Measurements from ENCODE around the gene TGFBR2.

The TGFBR2 gene

GRCh38 chr3:30641416-30642251 is 35.2 kb downstream of the TGFBR2 start:
- peak overlapping the region; percentile 62 for H3K27ac ChIP-seq (ENCODE audit: low read length)
- H3K27me3 ChIP-seq (ENCODE audit: low read depth, low read length) = no peaks in the 10 kb centered on the region
- no peaks in the 10 kb centered on the region for H3K9me3 ChIP-seq (ENCODE audit: control insufficient read depth in 1 of 2, low read length in 2 of 2)
- H3K36me3 ChIP-seq (ENCODE audit: control insufficient read depth in 1 of 2, insufficient read depth in 2 of 2, low read length in 2 of 2) = peaks cover 13 to 20% of the 10 kb centered on the region in 2 donors
- peaks cover 47 to 73% of the 10 kb centered on the region in 2 donors for H3K4me1 ChIP-seq (ENCODE audit: control insufficient read depth in 1 of 2, insufficient read depth in 2 of 2, low read length in 2 of 2)
- no peak overlapping the region for H3K4me3 ChIP-seq (ENCODE audit: low read depth in 1 of 2, low read length in 2 of 2)

GRCh38 chr3:30642849-30643361 is 36.5 kb downstream of the TGFBR2 start:
- Histone ChIP-seq H3K36me3 (ENCODE audit: control insufficient read depth in 1 of 2, insufficient read depth in 2 of 2, low read length in 2 of 2) (peaks cover 13 to 27% of the 10 kb centered on the region in 2 donors), H3K4me3 (ENCODE audit: low read depth in 1 of 2, low read length in 2 of 2) (no peak overlapping the region), H3K27me3 (ENCODE audit: low read depth, low read length) (no peaks in the 10 kb centered on the region), H3K9me3 (ENCODE audit: control insufficient read depth in 1 of 2, low read length in 2 of 2) (no peaks in the 10 kb centered on the region), H3K27ac (ENCODE audit: low read length) (peak overlapping the region; percentile 62), H3K4me1 (ENCODE audit: control insufficient read depth in 1 of 2, insufficient read depth in 2 of 2, low read length in 2 of 2) (peaks cover 52 to 74% of the 10 kb centered on the region in 2 donors)

GRCh38 chr3:30643763-30644462 is 37.5 kb downstream of the TGFBR2 start:
- peak overlapping the region; percentile 62 for H3K27ac ChIP-seq (ENCODE audit: low read length)

GRCh38 chr3:30644615-30645014 is 38.2 kb downstream of the TGFBR2 start:
- Histone ChIP-seq H3K4me1 (ENCODE audit: control insufficient read depth in 1 of 2, insufficient read depth in 2 of 2, low read length in 2 of 2) (peaks cover 57 to 80% of the 10 kb centered on the region in 2 donors), H3K36me3 (ENCODE audit: control insufficient read depth in 1 of 2, insufficient read depth in 2 of 2, low read length in 2 of 2) (peaks cover 20 to 40% of the 10 kb centered on the region in 2 donors), H3K9me3 (ENCODE audit: control insufficient read depth in 1 of 2, low read length in 2 of 2) (no peaks in the 10 kb centered on the region), H3K27ac (ENCODE audit: low read length) (peak overlapping the region; percentile 62), H3K4me3 (ENCODE audit: low read depth in 1 of 2, low read length in 2 of 2) (no peak overlapping the region), H3K27me3 (ENCODE audit: low read depth, low read length) (no peaks in the 10 kb centered on the region)

More at GRCh38 chr3:30643763-30644462, 37.5 kb downstream of the TGFBR2 start:
- Histone ChIP-seq H3K36me3 (ENCODE audit: control insufficient read depth in 1 of 2, insufficient read depth in 2 of 2, low read length in 2 of 2) (peaks cover 17 to 37% of the 10 kb centered on the region in 2 donors), H3K4me1 (ENCODE audit: control insufficient read depth in 1 of 2, insufficient read depth in 2 of 2, low read length in 2 of 2) (peaks cover 54 to 80% of the 10 kb centered on the region in 2 donors), H3K4me3 (ENCODE audit: low read depth in 1 of 2, low read length in 2 of 2) (no peak overlapping the region), H3K27me3 (ENCODE audit: low read depth, low read length) (no peaks in the 10 kb centered on the region), H3K9me3 (ENCODE audit: control insufficient read depth in 1 of 2, low read length in 2 of 2) (no peaks in the 10 kb centered on the region)

- Histone ChIP-seq H3K27me3 (ENCODE audit: low read depth, low read length) (no peaks in the 10 kb centered on the region), H3K36me3 (ENCODE audit: control insufficient read depth in 1 of 2, insufficient read depth in 2 of 2, low read length in 2 of 2) (peaks cover 22 to 41% of the 10 kb centered on the region in 2 donors), H3K4me3 (ENCODE audit: low read depth in 1 of 2, low read length in 2 of 2) (no peak overlapping the region), H3K4me1 (ENCODE audit: control insufficient read depth in 1 of 2, insufficient read depth in 2 of 2, low read length in 2 of 2) (peaks cover 53 to 80% of the 10 kb centered on the region in 2 donors), H3K9me3 (ENCODE audit: control insufficient read depth in 1 of 2, low read length in 2 of 2) (no peaks in the 10 kb centered on the region), H3K27ac (ENCODE audit: low read length) (peak overlapping the region; percentile 62)
Measured at GRCh38 chr3:30645077-30645476, 38.7 kb downstream of the TGFBR2 start.

DNA sequence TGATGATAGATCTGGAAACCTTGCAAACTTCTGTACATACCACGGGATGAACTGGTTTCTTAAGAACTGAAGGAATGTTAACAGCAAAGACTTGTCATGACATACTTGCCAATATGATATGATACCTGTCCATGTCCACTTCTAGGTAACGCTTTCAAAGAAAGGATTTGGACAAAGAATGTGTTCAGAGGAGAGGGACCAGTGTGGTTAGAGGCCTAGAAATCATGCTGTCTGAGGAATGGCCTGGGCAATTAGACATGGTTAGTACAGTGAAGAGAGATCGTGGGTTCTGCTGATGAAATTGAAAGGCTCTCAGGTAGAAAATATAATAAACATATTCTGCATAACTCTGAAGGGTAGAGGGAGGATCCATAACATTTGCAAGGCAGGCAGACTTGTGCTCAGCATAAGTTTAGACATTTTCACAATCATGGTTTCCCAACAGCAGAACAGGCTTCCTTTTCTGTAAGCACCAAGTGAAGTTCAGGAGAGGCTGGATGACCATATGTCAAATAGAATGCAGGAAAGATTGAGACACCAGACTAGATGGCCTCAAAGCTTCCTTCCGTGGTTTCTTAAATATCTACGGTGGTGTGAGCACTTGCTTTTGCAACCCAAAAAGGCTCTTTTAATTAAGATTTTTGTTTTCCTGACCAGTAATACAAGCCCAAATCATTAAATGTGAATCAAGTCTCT is 39.9 kb downstream of the TGFBR2 start:
- no peaks in the 10 kb centered on the region for H3K27me3 ChIP-seq (ENCODE audit: low read depth, low read length)
- no peak overlapping the region for H3K4me3 ChIP-seq (ENCODE audit: low read depth in 1 of 2, low read length in 2 of 2)
- H3K27ac ChIP-seq (ENCODE audit: low read length) = peak overlapping the region; percentile 17
- peaks cover 34 to 53% of the 10 kb centered on the region in 2 donors for H3K36me3 ChIP-seq (ENCODE audit: control insufficient read depth in 1 of 2, insufficient read depth in 2 of 2, low read length in 2 of 2)
- no peaks in the 10 kb centered on the region for H3K9me3 ChIP-seq (ENCODE audit: control insufficient read depth in 1 of 2, low read length in 2 of 2)
- peaks cover 49 to 75% of the 10 kb centered on the region in 2 donors for H3K4me1 ChIP-seq (ENCODE audit: control insufficient read depth in 1 of 2, insufficient read depth in 2 of 2, low read length in 2 of 2)

DNA sequence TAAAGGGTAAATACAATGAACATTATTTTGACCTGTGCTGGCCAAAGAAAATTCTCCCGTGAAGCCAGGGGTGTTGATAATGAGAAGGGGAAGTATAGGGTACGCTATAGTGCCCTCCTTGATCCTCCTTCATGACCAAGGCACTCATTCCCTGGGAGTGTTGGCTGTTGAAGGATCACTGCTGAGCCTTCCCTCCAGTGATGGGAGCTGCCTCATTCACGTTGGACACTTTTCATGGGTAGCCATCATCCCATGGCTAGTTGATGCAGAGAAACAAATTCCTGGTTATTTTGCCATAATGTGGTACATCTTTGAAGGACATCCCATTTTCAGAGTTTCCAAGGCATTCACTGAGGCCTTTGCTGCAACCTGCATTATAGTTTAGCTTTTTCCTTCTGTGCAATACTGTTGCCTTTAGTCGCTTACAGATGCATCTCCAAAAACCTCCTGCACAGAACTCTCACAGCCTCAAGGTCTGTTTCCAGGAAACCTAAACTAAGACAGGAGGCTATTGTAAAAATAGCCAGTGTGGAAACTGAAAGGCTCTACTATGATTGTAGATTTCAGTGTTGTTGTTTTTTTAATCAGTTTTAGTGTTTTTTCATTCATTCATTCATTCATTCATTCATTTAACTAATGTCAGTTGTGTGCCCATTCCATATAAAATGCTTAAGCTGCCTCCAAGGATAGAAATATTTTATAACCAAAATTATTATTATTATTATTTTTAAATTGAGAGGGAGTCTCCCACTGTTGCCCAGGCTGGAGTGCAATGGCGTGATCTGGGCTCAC is 40.8 kb downstream of the TGFBR2 start:
- Histone ChIP-seq H3K4me3 (ENCODE audit: low read depth in 1 of 2, low read length in 2 of 2) (no peak overlapping the region), H3K27me3 (ENCODE audit: low read depth, low read length) (no peaks in the 10 kb centered on the region), H3K4me1 (ENCODE audit: control insufficient read depth in 1 of 2, insufficient read depth in 2 of 2, low read length in 2 of 2) (peaks cover 41 to 74% of the 10 kb centered on the region in 2 donors), H3K9me3 (ENCODE audit: control insufficient read depth in 1 of 2, low read length in 2 of 2) (no peaks in the 10 kb centered on the region), H3K36me3 (ENCODE audit: control insufficient read depth in 1 of 2, insufficient read depth in 2 of 2, low read length in 2 of 2) (peaks cover 42 to 55% of the 10 kb centered on the region in 2 donors), H3K27ac (ENCODE audit: low read length) (peak overlapping the region; percentile 17)

DNA sequence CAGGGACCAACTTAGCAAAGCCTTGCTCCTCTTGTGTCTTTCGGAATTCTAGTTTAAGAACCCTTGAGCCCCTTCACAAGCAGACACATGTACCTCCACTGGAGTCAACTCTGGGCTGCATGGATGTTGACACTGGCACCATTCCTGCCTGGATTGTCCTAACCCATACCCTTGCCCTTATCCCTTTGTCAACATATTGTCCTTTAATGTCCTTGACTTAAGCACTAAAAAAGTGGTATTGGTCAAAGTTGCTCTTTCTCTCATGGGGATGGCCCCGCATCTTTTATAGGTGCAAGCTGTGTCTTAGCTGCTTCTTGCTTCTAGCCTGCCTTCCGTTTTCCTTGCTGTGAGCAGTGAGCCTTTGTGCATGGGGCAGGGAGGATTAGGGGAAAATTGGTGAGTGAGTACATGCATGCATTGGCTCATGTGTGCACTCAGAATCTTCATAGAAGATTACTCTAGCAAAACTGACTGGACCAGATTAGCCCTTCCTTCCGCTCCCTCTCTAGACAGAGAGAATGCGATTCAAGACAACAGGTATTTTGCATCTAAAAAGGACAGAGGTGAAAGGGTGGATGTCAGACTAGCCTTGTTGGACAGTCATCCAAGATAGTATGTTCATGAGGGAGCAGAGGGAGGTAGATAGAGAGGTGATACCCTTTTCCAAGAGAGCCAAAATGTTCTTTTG is 42.4 kb downstream of the TGFBR2 start:
- Histone ChIP-seq H3K27me3 (ENCODE audit: low read depth, low read length) (no peaks in the 10 kb centered on the region), H3K9me3 (ENCODE audit: control insufficient read depth in 1 of 2, low read length in 2 of 2) (no peaks in the 10 kb centered on the region), H3K4me3 (ENCODE audit: low read depth in 1 of 2, low read length in 2 of 2) (no peak overlapping the region), H3K27ac (ENCODE audit: low read length) (peak overlapping the region; percentile 61), H3K36me3 (ENCODE audit: control insufficient read depth in 1 of 2, insufficient read depth in 2 of 2, low read length in 2 of 2) (peaks cover 51 to 60% of the 10 kb centered on the region in 2 donors), H3K4me1 (ENCODE audit: control insufficient read depth in 1 of 2, insufficient read depth in 2 of 2, low read length in 2 of 2) (peaks cover 27 to 58% of the 10 kb centered on the region in 2 donors)

DNA sequence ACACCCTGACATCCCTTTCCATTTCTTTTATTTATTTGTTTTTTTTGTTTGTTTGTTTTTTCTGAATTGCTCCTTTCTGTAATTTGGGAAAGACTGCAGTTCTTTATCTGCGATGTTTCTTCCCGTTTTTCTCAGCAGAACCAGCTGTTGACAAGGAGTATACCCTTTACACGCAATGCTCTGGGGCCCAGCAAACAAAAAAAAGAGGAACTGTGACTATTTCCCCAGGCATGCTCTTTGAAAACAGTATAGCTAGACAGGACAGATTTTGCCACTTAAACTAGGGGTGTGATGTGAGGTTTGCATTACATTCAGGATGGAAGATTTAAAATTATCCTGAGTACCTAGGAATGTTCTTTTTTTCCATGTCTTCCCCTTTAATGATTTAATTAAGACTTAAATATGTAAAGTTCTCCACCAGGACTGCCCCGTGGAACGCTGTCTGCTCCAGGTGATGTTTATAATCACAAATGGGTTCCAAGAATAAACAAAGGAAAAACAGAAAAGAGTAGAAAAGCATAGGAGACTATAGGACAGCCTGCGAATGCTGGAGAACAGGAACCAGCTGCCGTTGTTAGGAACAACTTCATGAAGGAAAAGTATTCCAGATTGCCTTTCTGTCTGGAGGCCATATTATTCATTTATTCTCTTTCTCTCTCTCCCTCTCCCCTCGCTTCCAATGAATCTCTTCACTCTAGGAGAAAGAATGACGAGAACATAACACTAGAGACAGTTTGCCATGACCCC is 43.3 kb downstream of the TGFBR2 start:
- H3K27ac ChIP-seq (ENCODE audit: low read length) = peak overlapping the region; percentile 61
- peaks cover 18 to 53% of the 10 kb centered on the region in 2 donors for H3K4me1 ChIP-seq (ENCODE audit: control insufficient read depth in 1 of 2, insufficient read depth in 2 of 2, low read length in 2 of 2)
- H3K9me3 ChIP-seq (ENCODE audit: control insufficient read depth in 1 of 2, low read length in 2 of 2) = no peaks in the 10 kb centered on the region
- H3K4me3 ChIP-seq (ENCODE audit: low read depth in 1 of 2, low read length in 2 of 2) = peak overlapping the region in 1 of 2 donors; percentile 11
- no peaks in the 10 kb centered on the region for H3K27me3 ChIP-seq (ENCODE audit: low read depth, low read length)
- peaks cover 58 to 66% of the 10 kb centered on the region in 2 donors for H3K36me3 ChIP-seq (ENCODE audit: control insufficient read depth in 1 of 2, insufficient read depth in 2 of 2, low read length in 2 of 2)

Data from muscle layer of duodenum (tissue), 2 donors.